ENCODE results near the gene RAB20.
"Not testable (repeated sequence)": the region's sequence is repeated elsewhere in the genome, so short reads cannot be mapped to it uniquely, and the experiment has no call there.

RAB20 gene

DNA sequence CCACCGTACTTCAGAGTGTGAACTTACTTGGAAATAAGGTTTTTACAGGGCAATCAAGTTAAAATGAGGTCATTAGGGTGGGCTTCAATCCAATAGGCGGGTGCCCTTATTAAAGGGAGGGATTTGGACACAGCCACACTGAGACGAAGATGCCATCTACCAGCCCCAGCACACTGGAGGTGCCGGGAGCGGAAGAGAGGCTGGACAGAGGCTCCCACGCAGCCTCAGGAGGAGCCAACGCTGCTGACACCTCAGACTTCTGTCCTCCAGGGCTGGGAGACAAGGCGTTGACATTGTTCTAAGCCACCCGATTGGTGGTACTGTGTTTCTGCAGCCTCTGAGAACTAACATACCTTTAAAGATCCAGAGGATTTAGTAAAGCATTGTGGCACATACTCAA, 12.6 kb upstream of the RAB20 start:
- DNase-seq (ENCODE audit: low read depth in 1 of 2, low spot score in 1 of 2), result no peak
- H3K27me3 ChIP-seq (ENCODE audit: insufficient read depth, poor library complexity, severe bottlenecking), result no peaks in the 10 kb centered on the region
- TF ChIP-seq GABPA (IDR thresholded peaks at IDR 0.05; ENCODE audit: low read depth) (no peak), SPI1 (IDR thresholded peaks at IDR 0.05; ENCODE audit: borderline replicate concordance, low read depth) (no peak), POLR2AphosphoS5 (IDR thresholded peaks at IDR 0.05; ENCODE audit: low read depth) (no peak)
- TF ChIP-seq, protein P1, sequence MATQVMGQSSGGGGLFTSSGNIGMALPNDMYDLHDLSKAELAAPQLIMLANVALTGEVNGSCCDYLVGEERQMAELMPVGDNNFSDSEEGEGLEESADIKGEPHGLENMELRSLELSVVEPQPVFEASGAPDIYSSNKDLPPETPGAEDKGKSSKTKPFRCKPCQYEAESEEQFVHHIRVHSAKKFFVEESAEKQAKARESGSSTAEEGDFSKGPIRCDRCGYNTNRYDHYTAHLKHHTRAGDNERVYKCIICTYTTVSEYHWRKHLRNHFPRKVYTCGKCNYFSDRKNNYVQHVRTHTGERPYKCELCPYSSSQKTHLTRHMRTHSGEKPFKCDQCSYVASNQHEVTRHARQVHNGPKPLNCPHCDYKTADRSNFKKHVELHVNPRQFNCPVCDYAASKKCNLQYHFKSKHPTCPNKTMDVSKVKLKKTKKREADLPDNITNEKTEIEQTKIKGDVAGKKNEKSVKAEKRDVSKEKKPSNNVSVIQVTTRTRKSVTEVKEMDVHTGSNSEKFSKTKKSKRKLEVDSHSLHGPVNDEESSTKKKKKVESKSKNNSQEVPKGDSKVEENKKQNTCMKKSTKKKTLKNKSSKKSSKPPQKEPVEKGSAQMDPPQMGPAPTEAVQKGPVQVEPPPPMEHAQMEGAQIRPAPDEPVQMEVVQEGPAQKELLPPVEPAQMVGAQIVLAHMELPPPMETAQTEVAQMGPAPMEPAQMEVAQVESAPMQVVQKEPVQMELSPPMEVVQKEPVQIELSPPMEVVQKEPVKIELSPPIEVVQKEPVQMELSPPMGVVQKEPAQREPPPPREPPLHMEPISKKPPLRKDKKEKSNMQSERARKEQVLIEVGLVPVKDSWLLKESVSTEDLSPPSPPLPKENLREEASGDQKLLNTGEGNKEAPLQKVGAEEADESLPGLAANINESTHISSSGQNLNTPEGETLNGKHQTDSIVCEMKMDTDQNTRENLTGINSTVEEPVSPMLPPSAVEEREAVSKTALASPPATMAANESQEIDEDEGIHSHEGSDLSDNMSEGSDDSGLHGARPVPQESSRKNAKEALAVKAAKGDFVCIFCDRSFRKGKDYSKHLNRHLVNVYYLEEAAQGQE (IDR thresholded peaks at IDR 0.05; ENCODE audit: insufficient replicate concordance, low read depth), result no peak
- TF ChIP-seq, protein P2, sequence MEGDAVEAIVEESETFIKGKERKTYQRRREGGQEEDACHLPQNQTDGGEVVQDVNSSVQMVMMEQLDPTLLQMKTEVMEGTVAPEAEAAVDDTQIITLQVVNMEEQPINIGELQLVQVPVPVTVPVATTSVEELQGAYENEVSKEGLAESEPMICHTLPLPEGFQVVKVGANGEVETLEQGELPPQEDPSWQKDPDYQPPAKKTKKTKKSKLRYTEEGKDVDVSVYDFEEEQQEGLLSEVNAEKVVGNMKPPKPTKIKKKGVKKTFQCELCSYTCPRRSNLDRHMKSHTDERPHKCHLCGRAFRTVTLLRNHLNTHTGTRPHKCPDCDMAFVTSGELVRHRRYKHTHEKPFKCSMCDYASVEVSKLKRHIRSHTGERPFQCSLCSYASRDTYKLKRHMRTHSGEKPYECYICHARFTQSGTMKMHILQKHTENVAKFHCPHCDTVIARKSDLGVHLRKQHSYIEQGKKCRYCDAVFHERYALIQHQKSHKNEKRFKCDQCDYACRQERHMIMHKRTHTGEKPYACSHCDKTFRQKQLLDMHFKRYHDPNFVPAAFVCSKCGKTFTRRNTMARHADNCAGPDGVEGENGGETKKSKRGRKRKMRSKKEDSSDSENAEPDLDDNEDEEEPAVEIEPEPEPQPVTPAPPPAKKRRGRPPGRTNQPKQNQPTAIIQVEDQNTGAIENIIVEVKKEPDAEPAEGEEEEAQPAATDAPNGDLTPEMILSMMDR (IDR thresholded peaks at IDR 0.05; ENCODE audit: insufficient read depth, low read length), result no peak
- H3K27ac ChIP-seq (replicated peaks), result no peak overlapping the region
- H3K4me3 ChIP-seq (replicated peaks; ENCODE audit: insufficient read depth, low read length), result no peak overlapping the region

DNA sequence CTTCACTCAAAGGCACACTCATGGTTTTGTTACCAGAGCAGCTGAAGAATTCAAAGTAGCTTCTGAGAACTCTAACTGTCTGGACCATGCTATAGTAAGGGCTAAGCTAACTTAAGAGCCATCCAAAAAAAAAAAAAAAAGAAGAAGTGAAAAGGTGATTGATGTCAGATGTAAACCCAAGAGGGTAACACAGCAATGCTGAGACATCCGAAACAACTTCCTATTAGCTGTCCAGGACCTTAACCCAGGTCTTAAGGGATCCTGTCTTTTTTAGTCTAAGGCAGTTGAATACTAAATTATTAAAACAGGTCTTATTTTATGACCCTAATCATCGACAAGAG, 11.2 kb upstream of the RAB20 start:
- Histone ChIP-seq H3K27ac (replicated peaks) (no peak overlapping the region), H3K4me3 (replicated peaks; ENCODE audit: insufficient read depth, low read length) (no peak overlapping the region), H3K27me3 (ENCODE audit: insufficient read depth, poor library complexity, severe bottlenecking) (no peaks in the 10 kb centered on the region)
- DNase-seq (ENCODE audit: low read depth in 1 of 2, low spot score in 1 of 2), result no peak
- TF ChIP-seq, protein P1 (IDR thresholded peaks at IDR 0.05; ENCODE audit: insufficient replicate concordance, low read depth), result no peak
- no peak for TF ChIP-seq GABPA (IDR thresholded peaks at IDR 0.05; ENCODE audit: low read depth)
- no peak for TF ChIP-seq POLR2AphosphoS5 (IDR thresholded peaks at IDR 0.05; ENCODE audit: low read depth)

DNA sequence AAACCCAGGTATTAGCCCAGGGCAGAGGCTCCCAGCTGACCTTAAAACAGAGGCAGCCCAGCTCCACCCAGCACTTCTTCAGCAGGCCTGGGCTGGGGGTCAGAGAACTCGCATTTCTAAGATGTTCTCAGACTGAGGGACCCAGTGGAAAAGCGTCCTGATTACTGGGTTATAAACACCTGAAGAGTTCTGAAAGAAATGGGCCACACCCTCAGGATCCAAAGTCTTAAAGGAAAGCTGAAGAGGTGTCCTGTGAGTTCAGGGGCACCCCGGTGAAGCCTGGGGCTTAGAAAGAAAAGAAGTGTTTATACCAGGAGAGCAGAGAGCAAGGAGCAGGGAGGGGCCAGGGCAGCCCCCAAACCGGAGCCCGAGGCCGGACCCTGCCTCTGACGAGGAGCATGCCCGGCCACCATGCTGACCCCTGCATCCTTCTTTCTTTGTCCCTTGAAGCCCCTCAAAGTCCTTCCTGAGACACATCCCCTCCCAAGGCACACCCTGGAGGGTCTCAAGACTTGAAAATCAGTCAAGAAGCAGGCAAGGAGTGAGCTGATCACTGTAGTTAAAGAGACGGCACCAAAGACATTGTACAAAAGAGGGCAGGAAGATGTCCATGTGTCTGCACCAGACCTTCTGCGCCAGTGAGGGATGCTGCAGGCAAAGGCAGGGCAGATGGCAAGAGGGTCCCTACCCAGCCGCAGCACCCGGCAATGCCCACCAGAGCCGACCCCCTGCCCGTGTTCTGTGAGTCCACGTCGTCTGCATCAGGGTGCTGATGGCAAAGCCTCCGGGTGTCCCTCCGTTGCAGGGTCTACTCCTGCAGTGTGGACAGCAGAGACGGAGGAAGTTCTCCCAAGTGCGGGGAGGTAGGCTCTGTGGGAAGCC, 10.6 kb upstream of the RAB20 start:
- Histone ChIP-seq H3K27me3 (ENCODE audit: insufficient read depth, poor library complexity, severe bottlenecking) (no peaks in the 10 kb centered on the region), H3K4me3 (replicated peaks; ENCODE audit: insufficient read depth, low read length) (no peak overlapping the region), H3K27ac (replicated peaks) (no peak overlapping the region)
- no peak for DNase-seq (ENCODE audit: low read depth in 1 of 2, low spot score in 1 of 2)
- TF ChIP-seq, protein P1 (IDR thresholded peaks at IDR 0.05; ENCODE audit: insufficient replicate concordance, low read depth), result no peak

DNA sequence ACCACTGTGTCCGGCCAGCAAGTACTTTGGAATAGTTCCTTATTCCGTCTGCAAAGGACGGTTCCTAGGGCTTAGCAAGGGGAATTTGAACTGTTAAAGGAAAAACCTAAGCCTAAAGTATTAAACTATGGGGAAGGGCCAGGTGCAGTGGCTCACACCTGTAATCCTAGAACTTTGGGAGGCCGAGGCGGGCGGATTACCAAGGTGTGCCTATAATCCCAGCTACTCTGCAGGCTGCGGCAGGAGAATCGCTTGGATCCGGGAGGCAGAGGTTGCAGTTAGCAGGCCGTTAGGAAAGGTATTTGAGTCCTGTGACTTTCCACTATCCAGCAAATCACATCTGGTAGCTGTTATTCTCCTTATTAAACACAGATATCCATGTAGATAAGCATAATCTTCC, 9.4 kb upstream of the RAB20 start:
- no peak overlapping the region for H3K27ac ChIP-seq (replicated peaks)
- no peaks in the 10 kb centered on the region for H3K27me3 ChIP-seq (ENCODE audit: insufficient read depth, poor library complexity, severe bottlenecking)
- TF ChIP-seq, protein P1 (IDR thresholded peaks at IDR 0.05; ENCODE audit: insufficient replicate concordance, low read depth), result no peak
- no peak for TF ChIP-seq GABPA (IDR thresholded peaks at IDR 0.05; ENCODE audit: low read depth)
- TF ChIP-seq POLR2AphosphoS5 (IDR thresholded peaks at IDR 0.05; ENCODE audit: low read depth), result no peak
- no peak for TF ChIP-seq SPI1 (IDR thresholded peaks at IDR 0.05; ENCODE audit: borderline replicate concordance, low read depth)
- no peak for DNase-seq (ENCODE audit: low read depth in 1 of 2, low spot score in 1 of 2)
- no peak overlapping the region for H3K4me3 ChIP-seq (replicated peaks; ENCODE audit: insufficient read depth, low read length)

DNA sequence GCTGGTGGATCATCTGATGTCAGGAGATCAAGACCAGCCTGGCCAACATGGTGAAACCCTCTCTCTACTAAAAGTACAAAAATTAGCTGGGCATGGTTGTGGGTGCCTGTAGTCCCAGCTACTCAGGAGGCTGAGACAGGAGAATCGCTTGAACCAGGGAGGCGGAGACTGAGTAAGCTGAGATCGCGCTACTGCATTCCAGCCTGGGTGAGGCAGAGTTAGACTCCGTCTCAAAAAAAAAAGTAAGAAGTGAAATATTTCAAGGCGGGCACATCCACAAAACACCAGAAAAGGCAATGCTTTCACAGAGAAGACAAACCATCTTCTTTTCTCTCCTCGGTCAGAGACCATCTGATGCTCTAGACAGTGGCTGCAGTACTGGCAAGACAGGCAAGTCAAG, 8.4 kb upstream of the RAB20 start:
- H3K27me3 ChIP-seq (ENCODE audit: insufficient read depth, poor library complexity, severe bottlenecking); H3K27ac ChIP-seq (replicated peaks); H3K4me3 ChIP-seq (replicated peaks; ENCODE audit: insufficient read depth, low read length); DNase-seq (ENCODE audit: low read depth in 1 of 2, low spot score in 1 of 2): not testable (repeated sequence)
